ENCODE measurements around the gene HERC5.

GRCh38 chr4:88456670-88457306 lies at the start of gene HERC5:
- peak in 1 of 2 donors; percentile 11 for TF ChIP-seq POLR2A (IDR thresholded peaks at IDR 0.05)
- peak; percentile 58 to 67 (median 64) for TF ChIP-seq CTCF (IDR thresholded peaks at IDR 0.05)

All from sigmoid colon (tissue), 3 donors.